Prostate gland (tissue), 2 donors: ENCODE results near the gene AFF1. TPM values are rescaled to one million over a fixed set of nuclear protein-coding genes. Genes with fewer than 3 reads are reported as not detected.
"Not testable (repeated sequence)": the region's sequence is repeated elsewhere in the genome, so short reads cannot be mapped to it uniquely, and the experiment has no call there.

ENCODE experiments used
- DNase-seq: peaks from one replicate; pipeline ENCODE4 v3.0.0-alpha.2; 2019; ENCODE audit warnings: low spot score
- H3K27ac ChIP-seq, 2 donors: fragments of 200-600 bp; sonication (generic); 2 replicates each; pipeline ENCODE4 v1.5.1; 2017 to 2019
- H3K27me3 ChIP-seq: fragments of 200-600 bp; sonication (generic); replicated peaks from 2 replicates; pipeline ENCODE4 v1.5.1; 2019; ENCODE audit not compliant: insufficient read depth
- H3K36me3 ChIP-seq, 2 donors: fragments of 200-600 bp; sonication (generic); 1 replicate in 1 of 2; 2 replicates in 1 of 2; pipeline versions ENCODE4 v1.5.1 to v1.8.1; 2017 to 2019
- H3K4me1 ChIP-seq: fragments of 200-600 bp; sonication (generic); replicated peaks from 2 replicates; pipeline ENCODE4 v1.5.1; 2019
- H3K4me3 ChIP-seq, 2 donors: fragments of 200-600 bp; sonication (generic); 2 replicates each; pipeline ENCODE4 v1.5.1; 2017 to 2019
- H3K9me3 ChIP-seq: fragments of 200-600 bp; sonication (generic); 2 replicates; pipeline ENCODE4 v1.5.1; 2017
- POLR2A ChIP-seq: fragments of 450-650 bp; IDR thresholded peaks from one replicate; pipeline ENCODE4 v1.6.1; 2016; ENCODE audit warnings: antibody characterized with exemption, mild to moderate bottlenecking
- POLR2AphosphoS5 ChIP-seq: sonication (generic); formaldehyde crosslinking; IDR thresholded peaks from one replicate; pipeline ENCODE4 v1.6.1; 2017; ENCODE audit warnings: antibody characterized with exemption
- WGBS: methylation state at CpG from one replicate; pipeline ENCODE4 v1.1.5; 2018; 5-methylcytosine and 5-hydroxymethylcytosine counted together
- intact Hi-C: fragments of 100-400 bp; cut with DNase I; formaldehyde crosslinking; loops from one replicate; pipeline ENCODE4 v1.14.2; 2022
- total RNA-seq, 2 donors: library from RNA; depleted of rRNA; stranded (reverse); fragments of >200 nt; gene quantifications; one replicate each; pipeline ENCODE4 v1.1.0, GENCODE V29; 2016
- TF ChIP-seq, protein P1 (sequence below), 4 experiments: fragments of 200-600 bp in 2 of 4; fragments of 450-650 bp in 2 of 4; sonication (generic) in 2 of 4; IDR thresholded peaks; 1 replicate in 3 of 4; 2 replicates in 1 of 4; pipeline ENCODE4 v1.5.1; 2016 to 2019; ENCODE audit warnings: antibody characterized with exemption in 4 of 4, mild to moderate bottlenecking in 2 of 4, moderate library complexity in 2 of 4

AFF1 gene
- total RNA-seq, 2 donors from 2014 or later: 69.7 to 92.5 TPM

DNA sequence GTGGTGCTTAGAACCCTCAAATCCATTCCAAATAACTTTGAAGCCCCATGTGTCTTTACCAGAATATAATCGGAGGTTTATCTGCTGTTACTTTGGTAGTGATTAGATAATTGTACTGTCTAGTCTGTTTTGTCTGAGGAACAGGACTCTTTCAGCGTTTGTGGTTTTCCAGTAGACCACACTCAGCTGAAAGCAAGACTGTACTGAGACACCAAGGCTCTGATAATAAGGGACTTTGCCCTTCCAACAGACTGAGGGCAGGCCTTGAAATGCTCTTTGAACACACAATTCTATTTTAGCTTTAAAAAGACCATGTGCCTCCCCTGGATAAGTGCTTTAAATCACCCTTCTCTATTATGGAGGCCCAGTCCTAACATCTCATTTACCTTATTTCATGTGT is 209.5 kb downstream of the AFF1 start:
- H3K36me3 ChIP-seq: no peaks in the 10 kb centered on the region
- intact Hi-C loops: no loop called here

DNA sequence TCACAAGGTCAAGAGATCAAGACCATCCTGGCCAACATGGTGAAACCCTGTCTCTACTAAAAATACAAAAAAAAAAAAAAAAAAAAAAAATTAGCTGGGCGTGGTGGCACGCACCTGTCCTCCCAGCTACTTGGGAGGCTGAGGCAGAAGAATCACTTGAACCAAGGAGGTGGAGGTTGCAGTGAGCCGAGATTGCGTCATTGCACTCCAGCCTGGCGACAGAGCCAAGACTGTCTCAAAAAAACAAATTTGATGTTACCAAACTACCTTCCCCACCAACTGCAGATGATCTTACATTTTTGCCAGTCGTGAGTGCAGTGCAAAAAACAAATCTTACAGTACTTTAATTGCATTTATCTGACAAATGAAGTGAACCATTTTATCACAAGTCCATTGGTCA is 211.1 kb downstream of the AFF1 start:
- H3K9me3 ChIP-seq, H3K27me3 ChIP-seq, H3K27ac ChIP-seq, H3K36me3 ChIP-seq, H3K4me3 ChIP-seq, H3K4me1 ChIP-seq, intact Hi-C loops, DNase-seq: not testable (repeated sequence)
- 95% methylated on average over 6 of the region's 6 CpGs for WGBS

More for the DNA sequence above, 209.5 kb downstream of the AFF1 start:
- DNase-seq: no peak
- H3K4me1 ChIP-seq: no peaks in the 10 kb centered on the region
- no peaks in the 10 kb centered on the region for H3K9me3 ChIP-seq
- TF ChIP-seq POLR2A (no peak), POLR2AphosphoS5 (no peak)
- TF ChIP-seq, protein P1, sequence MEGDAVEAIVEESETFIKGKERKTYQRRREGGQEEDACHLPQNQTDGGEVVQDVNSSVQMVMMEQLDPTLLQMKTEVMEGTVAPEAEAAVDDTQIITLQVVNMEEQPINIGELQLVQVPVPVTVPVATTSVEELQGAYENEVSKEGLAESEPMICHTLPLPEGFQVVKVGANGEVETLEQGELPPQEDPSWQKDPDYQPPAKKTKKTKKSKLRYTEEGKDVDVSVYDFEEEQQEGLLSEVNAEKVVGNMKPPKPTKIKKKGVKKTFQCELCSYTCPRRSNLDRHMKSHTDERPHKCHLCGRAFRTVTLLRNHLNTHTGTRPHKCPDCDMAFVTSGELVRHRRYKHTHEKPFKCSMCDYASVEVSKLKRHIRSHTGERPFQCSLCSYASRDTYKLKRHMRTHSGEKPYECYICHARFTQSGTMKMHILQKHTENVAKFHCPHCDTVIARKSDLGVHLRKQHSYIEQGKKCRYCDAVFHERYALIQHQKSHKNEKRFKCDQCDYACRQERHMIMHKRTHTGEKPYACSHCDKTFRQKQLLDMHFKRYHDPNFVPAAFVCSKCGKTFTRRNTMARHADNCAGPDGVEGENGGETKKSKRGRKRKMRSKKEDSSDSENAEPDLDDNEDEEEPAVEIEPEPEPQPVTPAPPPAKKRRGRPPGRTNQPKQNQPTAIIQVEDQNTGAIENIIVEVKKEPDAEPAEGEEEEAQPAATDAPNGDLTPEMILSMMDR (IDR thresholded peaks at IDR 0.05): no peak
- H3K27ac ChIP-seq: no peak overlapping the region
- WGBS: 83% methylated on average over 2 of the region's 2 CpGs
- no peaks in the 10 kb centered on the region for H3K27me3 ChIP-seq
- H3K4me3 ChIP-seq: no peak overlapping the region

DNA sequence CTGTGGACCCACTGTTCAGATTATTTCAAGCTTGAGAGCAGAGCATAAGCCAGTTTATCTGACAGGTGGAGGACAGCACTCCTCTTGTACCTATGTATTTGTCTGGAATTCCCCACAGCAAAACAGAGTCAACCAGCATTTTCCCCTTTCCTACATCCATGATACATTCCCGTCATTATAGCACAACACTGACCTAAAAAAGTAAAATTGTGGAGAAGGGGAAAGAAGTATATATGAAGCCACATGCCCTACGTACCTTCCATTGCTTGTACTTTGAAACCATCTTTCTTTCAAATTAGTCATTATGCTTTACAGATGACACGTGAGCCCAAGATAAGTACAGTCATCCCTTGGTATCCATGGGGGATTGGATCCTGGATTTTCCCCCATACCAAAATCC is 212.3 kb downstream of the AFF1 start:
- no peak for TF ChIP-seq POLR2AphosphoS5
- TF ChIP-seq POLR2A: no peak
- TF ChIP-seq, protein P1 (IDR thresholded peaks at IDR 0.05): no peak
- no peak overlapping the region for H3K4me3 ChIP-seq
- no peak for DNase-seq
- intact Hi-C loops: no loop called here
- no peak overlapping the region for H3K27ac ChIP-seq
- H3K27me3 ChIP-seq: no peaks in the 10 kb centered on the region
- H3K9me3 ChIP-seq: no peaks in the 10 kb centered on the region
- H3K4me1 ChIP-seq: no peaks in the 10 kb centered on the region
- H3K36me3 ChIP-seq: no peaks in the 10 kb centered on the region
- WGBS: 95% methylated on average over 3 of the region's 3 CpGs

- no peaks in the 10 kb centered on the region for H3K9me3 ChIP-seq
- H3K27ac ChIP-seq: no peak overlapping the region
- peak; percentile 72 for DNase-seq
- intact Hi-C loops: loop anchor here (1.0 kb wide), 1 partner anchor 85 kb away; no protein-coding TSS in a partner anchor
- no peaks in the 10 kb centered on the region for H3K36me3 ChIP-seq
- no peaks in the 10 kb centered on the region for H3K4me1 ChIP-seq
- 29% methylated on average over 2 of the region's 2 CpGs for WGBS
- TF ChIP-seq, protein P1 (IDR thresholded peaks at IDR 0.05): peak; percentile 84 to 92 (median 88)
- TF ChIP-seq POLR2A (no peak), POLR2AphosphoS5 (peak; percentile 32)
- no peak overlapping the region for H3K4me3 ChIP-seq
- no peaks in the 10 kb centered on the region for H3K27me3 ChIP-seq
These were observed 215.9 kb downstream of the AFF1 start for GRCh38 chr4:87150498-87151261.

DNA sequence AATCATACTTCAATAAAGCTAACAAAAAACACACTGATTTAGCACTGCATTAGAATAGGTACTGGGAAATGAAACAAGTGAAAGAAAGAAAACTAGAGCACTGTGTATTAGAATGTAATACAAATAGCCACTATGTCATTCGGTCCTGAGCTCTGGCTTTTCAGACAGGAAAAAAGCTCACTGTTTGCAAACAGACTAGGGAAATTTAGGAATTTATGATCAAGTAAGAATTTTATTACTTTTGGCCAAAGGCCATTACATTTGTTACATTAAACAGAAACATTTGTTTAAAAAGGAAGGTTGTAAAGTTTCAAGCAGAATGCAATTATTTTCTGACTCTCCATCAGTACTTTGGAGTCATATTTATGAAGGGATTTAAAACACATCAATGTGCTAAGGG is 216.9 kb downstream of the AFF1 start:
- intact Hi-C loops: loop anchor here (1.0 kb wide), 1 partner anchor 84 kb away; no protein-coding TSS in a partner anchor
- TF ChIP-seq POLR2AphosphoS5 (no peak), POLR2A (no peak)
- TF ChIP-seq, protein P1 (IDR thresholded peaks at IDR 0.05): no peak
- DNase-seq: no peak
- Histone ChIP-seq H3K4me3 (no peak overlapping the region), H3K27me3 (no peaks in the 10 kb centered on the region), H3K27ac (no peak overlapping the region), H3K36me3 (no peaks in the 10 kb centered on the region), H3K9me3 (no peaks in the 10 kb centered on the region), H3K4me1 (no peaks in the 10 kb centered on the region)
- 14% methylated on average over 1 of the region's 1 CpG for WGBS
